ENCODE measurements around the gene TP63. TPM values are rescaled to one million over a fixed set of nuclear protein-coding genes. Genes with fewer than 3 reads are reported as not detected.

The TP63 gene
- total and polyA plus RNA-seq, 2 donors (not counting 3 experiments of a cell fraction or from before 2014, with no cell fraction given): not detected

GRCh38 chr3:189871418-189871817 lies 240.2 kb downstream of the TP63 start:
- Histone ChIP-seq H3K4me2 (ENCODE audit: insufficient read depth, low read length) (no peak overlapping the region), H4K20me1 (replicated peaks; ENCODE audit: control insufficient read depth, extremely low read depth, insufficient read depth, low read length) (no peaks in the 10 kb centered on the region), H3K36me3 (ENCODE audit: control insufficient read depth in 2 of 2, extremely low read depth in 1 of 2, insufficient read depth in 2 of 2, low read length in 2 of 2) (no peaks in the 10 kb centered on the region), H2AFZ (ENCODE audit: low read depth, low read length) (no peak overlapping the region), H3K9me3 (replicated peaks; ENCODE audit: control insufficient read depth, insufficient read depth, low read length) (no peaks in the 10 kb centered on the region), H3K9me1 (replicated peaks; ENCODE audit: control insufficient read depth, extremely low read depth, insufficient read depth, low read length) (no peaks in the 10 kb centered on the region), H3K27me3 (ENCODE audit: control insufficient read depth in 2 of 2, insufficient read depth in 2 of 2, low read length in 2 of 2) (no peaks in the 10 kb centered on the region), H3K4me3 (replicated peaks in 1 of 3; ENCODE audit: insufficient read depth in 1 of 3, low read depth in 1 of 3, low read length in 3 of 3) (no peak overlapping the region), H3K4me1 (ENCODE audit: control insufficient read depth, extremely low read depth, insufficient read depth, low read length) (no peaks in the 10 kb centered on the region), H3K79me2 (ENCODE audit: control insufficient read depth, insufficient read depth, low read length) (no peaks in the 10 kb centered on the region), H3K27ac (ENCODE audit: insufficient read depth, low read depth, low read length) (no peak overlapping the region), H3K9ac (replicated peaks; ENCODE audit: extremely low read depth, insufficient read depth, low read length) (no peak overlapping the region)
- DNase-seq (ENCODE audit: low read depth, low spot score) (no peak), FAIRE-seq (no peak)
- no TSS peak for BruUV-seq (replicated peaks)
- dilution Hi-C loops (cut with MboI; ENCODE audit: extremely low pct_ligation_motif_present, low sequenced_read_pairs) (no loop called here), intact Hi-C loops (cut with micrococcal nuclease) (no loop called here)
- POLR2A ChIA-PET: no interaction called here
- CTCF ChIA-PET: interaction anchor here (1.0 kb wide), 1 partner anchor 25 kb away, joined by 3 read pairs; no protein-coding TSS in a partner anchor
- TF ChIP-seq POLR2A (IDR thresholded peaks at IDR 0.05; ENCODE audit: low read depth, low read length) (no peak), MYC (IDR thresholded peaks at IDR 0.05; ENCODE audit: low read depth, low read length) (no peak), POLR2AphosphoS5 (IDR thresholded peaks at IDR 0.05; ENCODE audit: insufficient read depth, low read depth, low read length) (no peak), MAX (IDR thresholded peaks at IDR 0.05; ENCODE audit: insufficient read depth, insufficient read length) (no peak), JUN (IDR thresholded peaks at IDR 0.05; ENCODE audit: borderline replicate concordance, insufficient read depth, insufficient read length, low read depth) (no peak), EZH2 (IDR thresholded peaks at IDR 0.05; ENCODE audit: borderline replicate concordance, low read depth, low read length, severe bottlenecking) (no peak), FOS (IDR thresholded peaks at IDR 0.05; ENCODE audit: borderline replicate concordance, insufficient read depth, low read length) (no peak), GATA2 (IDR thresholded peaks at IDR 0.05; ENCODE audit: insufficient read depth, insufficient read length, low read depth, low read length) (no peak)
- TF ChIP-seq, protein P1, sequence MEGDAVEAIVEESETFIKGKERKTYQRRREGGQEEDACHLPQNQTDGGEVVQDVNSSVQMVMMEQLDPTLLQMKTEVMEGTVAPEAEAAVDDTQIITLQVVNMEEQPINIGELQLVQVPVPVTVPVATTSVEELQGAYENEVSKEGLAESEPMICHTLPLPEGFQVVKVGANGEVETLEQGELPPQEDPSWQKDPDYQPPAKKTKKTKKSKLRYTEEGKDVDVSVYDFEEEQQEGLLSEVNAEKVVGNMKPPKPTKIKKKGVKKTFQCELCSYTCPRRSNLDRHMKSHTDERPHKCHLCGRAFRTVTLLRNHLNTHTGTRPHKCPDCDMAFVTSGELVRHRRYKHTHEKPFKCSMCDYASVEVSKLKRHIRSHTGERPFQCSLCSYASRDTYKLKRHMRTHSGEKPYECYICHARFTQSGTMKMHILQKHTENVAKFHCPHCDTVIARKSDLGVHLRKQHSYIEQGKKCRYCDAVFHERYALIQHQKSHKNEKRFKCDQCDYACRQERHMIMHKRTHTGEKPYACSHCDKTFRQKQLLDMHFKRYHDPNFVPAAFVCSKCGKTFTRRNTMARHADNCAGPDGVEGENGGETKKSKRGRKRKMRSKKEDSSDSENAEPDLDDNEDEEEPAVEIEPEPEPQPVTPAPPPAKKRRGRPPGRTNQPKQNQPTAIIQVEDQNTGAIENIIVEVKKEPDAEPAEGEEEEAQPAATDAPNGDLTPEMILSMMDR (IDR thresholded peaks at IDR 0.05; ENCODE audit: extremely low read depth in 1 of 2, insufficient read depth in 1 of 2, low read depth in 1 of 2, low read length in 2 of 2): no peak

Data from endothelial cell of umbilical vein (primary cell).